Left lobe of liver (tissue), 2 donors: ENCODE results near the gene UBA52. TPM values are rescaled to one million over a fixed set of nuclear protein-coding genes. Genes with fewer than 3 reads are reported as not detected.

Experiments
- ATAC-seq: fragments of 200-7000 bp; cut with Tn5 transposase; one replicate; pipeline ENCODE4 v1.9.1; 2020; ENCODE audit warnings: mild to moderate bottlenecking, moderate library complexity
- DNase-seq: peaks from one replicate; pipeline ENCODE4 v3.0.0-alpha.2; 2020; ENCODE audit warnings: low spot score
- total RNA-seq: library from RNA; stranded (reverse); gene quantifications from one replicate; pipeline ENCODE4 v1.2.1, GENCODE V29; 2021
- donor health status: DM: no; HTN: no; CAD: no; lungs with moderate emphysema.
- donor health status: DM: no; HTN: yes; CAD: no.

UBA52 gene
- total RNA-seq, 1 donor from 2014 or later: 425 TPM

GRCh38 chr19:18607226-18608101, 35.8 kb downstream of the UBA52 start:
- ATAC-seq: no peak
- no peak for DNase-seq

GRCh38 chr19:18608102-18608804, 36.6 kb downstream of the UBA52 start:
- ATAC-seq (no peak), DNase-seq (no peak)

GRCh38 chr19:18608805-18609716, 37.4 kb downstream of the UBA52 start:
- DNase-seq (no peak), ATAC-seq (no peak)

- no peak for ATAC-seq
- no peak for DNase-seq
Measured at GRCh38 chr19:18609717-18610051, 38.0 kb downstream of the UBA52 start.

- ATAC-seq: no peak
- DNase-seq: no peak
Measured at GRCh38 chr19:18610245-18610555, 38.5 kb downstream of the UBA52 start.

- DNase-seq (no peak), ATAC-seq (no peak)
Measured at GRCh38 chr19:18610556-18611326, 39.1 kb downstream of the UBA52 start.

- ATAC-seq: no peak
- no peak for DNase-seq
Measured at GRCh38 chr19:18611327-18612050, 39.8 kb downstream of the UBA52 start.

GRCh38 chr19:18612051-18612771, 40.6 kb downstream of the UBA52 start:
- DNase-seq (no peak), ATAC-seq (no peak)

- no peak for DNase-seq
Measured at GRCh38 chr19:18612772-18613588, 41.3 kb downstream of the UBA52 start, which contains the start of gene TMEM59L. TSS of gene TMEM59L (plus strand) at chr19:18612870. CDS start at chr19:18612959, 89 bp downstream.

GRCh38 chr19:18613589-18614234, 42.1 kb downstream of the UBA52 start:
- no peak for DNase-seq
- no peak for ATAC-seq

More at GRCh38 chr19:18612772-18613588, 41.3 kb downstream of the UBA52 start, which contains the start of gene TMEM59L:
- no peak for ATAC-seq

GRCh38 chr19:18616023-18616422, 44.4 kb downstream of the UBA52 start:
- DNase-seq (no peak), ATAC-seq (no peak)

GRCh38 chr19:18617562-18617961, 45.9 kb downstream of the UBA52 start:
- DNase-seq (no peak), ATAC-seq (no peak)

GRCh38 chr19:18618236-18618635, 46.6 kb downstream of the UBA52 start:
- DNase-seq: no peak

GRCh38 chr19:18620311-18620710, 48.7 kb downstream of the UBA52 start:
- ATAC-seq: no peak

More at GRCh38 chr19:18618236-18618635, 46.6 kb downstream of the UBA52 start:
- no peak for ATAC-seq

GRCh38 chr19:18620902-18621301, 49.2 kb downstream of the UBA52 start:
- no peak for DNase-seq
- ATAC-seq: no peak

More at GRCh38 chr19:18620311-18620710, 48.7 kb downstream of the UBA52 start:
- no peak for DNase-seq

- ATAC-seq (no peak), DNase-seq (no peak)
Measured at GRCh38 chr19:18626906-18627305, 55.2 kb downstream of the UBA52 start.
